Ectodermal cell (in vitro differentiated cells): ENCODE results near the gene SLAIN1.

Source experiments
- H3K27ac ChIP-seq: 2 replicates; pipeline ENCODE4 v1.7.0; 2013; ENCODE audit warnings: mild to moderate bottlenecking, low read depth, low read length; ENCODE audit not compliant: insufficient read depth, poor library complexity, severe bottlenecking
- H3K27me3 ChIP-seq: 2 replicates; pipeline ENCODE4 v1.7.0; 2013; ENCODE audit warnings: mild to moderate bottlenecking, low read length; ENCODE audit not compliant: insufficient read depth, control insufficient read depth, poor library complexity, severe bottlenecking
- H3K36me3 ChIP-seq: one replicate; pipeline ENCODE4 v1.7.0; 2013; ENCODE audit warnings: low read length; ENCODE audit not compliant: control insufficient read depth, insufficient read depth
- H3K4me1 ChIP-seq: one replicate; pipeline ENCODE4 v1.7.0; 2013; ENCODE audit warnings: low read length; ENCODE audit not compliant: control insufficient read depth, insufficient read depth
- H3K4me3 ChIP-seq: 2 replicates; pipeline ENCODE4 v1.7.0; 2013; ENCODE audit warnings: low read depth, low read length, control low read depth; ENCODE audit not compliant: insufficient read depth
- H3K9me3 ChIP-seq: 2 replicates; pipeline ENCODE4 v1.7.0; 2013; ENCODE audit warnings: mild to moderate bottlenecking, low read length, moderate library complexity; ENCODE audit not compliant: control insufficient read depth
- WGBS, 2 experiments: methylation state at CpG; one replicate each; pipeline ENCODE4 v1.1.7; 2013; ENCODE audit warnings: missing lambda C conversion rate in 2 of 2; 5-methylcytosine and 5-hydroxymethylcytosine counted together

Gene SLAIN1

GRCh38 chr13:77786695-77787287, 89.3 kb downstream of the SLAIN1 start:
- H3K4me1 ChIP-seq, result no peaks in the 10 kb centered on the region
- peaks cover 5% of the 10 kb centered on the region for H3K27me3 ChIP-seq
- no peaks in the 10 kb centered on the region for H3K9me3 ChIP-seq
- 94 to 97% methylated on average over 2 of the region's 2 CpGs for WGBS, 2 experiments
- H3K4me3 ChIP-seq, result no peak overlapping the region
- H3K36me3 ChIP-seq, result no peaks in the 10 kb centered on the region
- H3K27ac ChIP-seq, result no peak overlapping the region

GRCh38 chr13:77789376-77789775, 91.9 kb downstream of the SLAIN1 start:
- H3K9me3 ChIP-seq, result no peaks in the 10 kb centered on the region
- no peak overlapping the region for H3K27ac ChIP-seq
- H3K4me1 ChIP-seq, result no peaks in the 10 kb centered on the region
- WGBS, 2 experiments, result 94 to 96% methylated on average over 1 of the region's 1 CpG
- no peaks in the 10 kb centered on the region for H3K27me3 ChIP-seq
- H3K36me3 ChIP-seq, result no peaks in the 10 kb centered on the region
- no peak overlapping the region for H3K4me3 ChIP-seq

- Histone ChIP-seq H3K4me3 (no peak overlapping the region), H3K4me1 (no peaks in the 10 kb centered on the region), H3K36me3 (no peaks in the 10 kb centered on the region), H3K27ac (no peak overlapping the region), H3K27me3 (no peaks in the 10 kb centered on the region), H3K9me3 (no peaks in the 10 kb centered on the region)
- WGBS, 2 experiments, result 92 to 96% methylated on average over 2 to 3 of the region's 3 CpGs
These were observed 102.7 kb downstream of the SLAIN1 start for GRCh38 chr13:77800219-77800618.

- H3K4me1 ChIP-seq, result no peaks in the 10 kb centered on the region
- H3K4me3 ChIP-seq, result no peak overlapping the region
- no peaks in the 10 kb centered on the region for H3K36me3 ChIP-seq
- WGBS, 2 experiments, result 82 to 100% methylated on average over 1 of the region's 1 CpG
- H3K9me3 ChIP-seq, result no peaks in the 10 kb centered on the region
- no peaks in the 10 kb centered on the region for H3K27me3 ChIP-seq
- H3K27ac ChIP-seq, result no peak overlapping the region
These were observed 109.0 kb downstream of the SLAIN1 start for GRCh38 chr13:77806518-77806917.

- Histone ChIP-seq H3K27me3 (no peaks in the 10 kb centered on the region), H3K4me1 (no peaks in the 10 kb centered on the region), H3K4me3 (no peak overlapping the region), H3K27ac (no peak overlapping the region), H3K36me3 (no peaks in the 10 kb centered on the region), H3K9me3 (no peaks in the 10 kb centered on the region)
- WGBS, 2 experiments, result 94 to 95% methylated on average over 5 to 6 of the region's 6 CpGs
These were observed 110.1 kb downstream of the SLAIN1 start for GRCh38 chr13:77807431-77808135.

GRCh38 chr13:77810430-77810829, 112.9 kb downstream of the SLAIN1 start:
- Histone ChIP-seq H3K27ac (no peak overlapping the region), H3K36me3 (no peaks in the 10 kb centered on the region), H3K4me1 (no peaks in the 10 kb centered on the region), H3K27me3 (no peaks in the 10 kb centered on the region), H3K4me3 (no peak overlapping the region), H3K9me3 (no peaks in the 10 kb centered on the region)
- WGBS, 2 experiments, result 68 to 72% methylated on average over 2 of the region's 2 CpGs

GRCh38 chr13:77810878-77811277, 113.4 kb downstream of the SLAIN1 start:
- no peaks in the 10 kb centered on the region for H3K27me3 ChIP-seq
- H3K9me3 ChIP-seq, result no peaks in the 10 kb centered on the region
- no peaks in the 10 kb centered on the region for H3K4me1 ChIP-seq
- H3K4me3 ChIP-seq, result no peak overlapping the region
- H3K36me3 ChIP-seq, result no peaks in the 10 kb centered on the region
- no peak overlapping the region for H3K27ac ChIP-seq
- 84 to 93% methylated on average over 3 of the region's 3 CpGs for WGBS, 2 experiments

GRCh38 chr13:77811381-77811780, 113.9 kb downstream of the SLAIN1 start:
- H3K4me3 ChIP-seq, result no peak overlapping the region
- H3K36me3 ChIP-seq, result no peaks in the 10 kb centered on the region
- no peaks in the 10 kb centered on the region for H3K4me1 ChIP-seq
- WGBS, 2 experiments, result 94 to 95% methylated on average over 2 of the region's 2 CpGs
- H3K9me3 ChIP-seq, result no peaks in the 10 kb centered on the region
- H3K27ac ChIP-seq, result no peak overlapping the region
- no peaks in the 10 kb centered on the region for H3K27me3 ChIP-seq

- H3K9me3 ChIP-seq, result no peaks in the 10 kb centered on the region
- no peaks in the 10 kb centered on the region for H3K36me3 ChIP-seq
- H3K27ac ChIP-seq, result no peak overlapping the region
- no peak overlapping the region for H3K4me3 ChIP-seq
- no peaks in the 10 kb centered on the region for H3K4me1 ChIP-seq
- H3K27me3 ChIP-seq, result no peaks in the 10 kb centered on the region
These were observed 114.5 kb downstream of the SLAIN1 start for GRCh38 chr13:77811981-77812380.
